ENCODE results near the gene APEH. TPM values are rescaled to one million over a fixed set of nuclear protein-coding genes. Genes with fewer than 3 reads are reported as not detected.
A peak's percentile ranks its signal among the peaks of the same experiment; 100 is the strongest.
"Not testable (repeated sequence)": the region's sequence is repeated elsewhere in the genome, so short reads cannot be mapped to it uniquely, and the experiment has no call there.

Gene APEH
- total RNA-seq, 3 donors from 2014 or later (not counting 1 experiment from before 2014, with no cell fraction given), result 62.8 to 95.7 (median 77.5) TPM

- intact Hi-C loops (cut with micrococcal nuclease); ATAC-seq; DNase-seq; H3K27me3 ChIP-seq (ENCODE audit: control insufficient read depth, insufficient read depth, low read length); H3K9me3 Mint-ChIP-seq; H3K27me3 Mint-ChIP-seq (ENCODE audit: low read depth in 2 of 2); H3K27ac ChIP-seq (ENCODE audit: low read length); H3K4me3 ChIP-seq (ENCODE audit: low read length); H3K36me3 Mint-ChIP-seq; H3K27ac Mint-ChIP-seq; H3K9me3 ChIP-seq (ENCODE audit: control insufficient read depth, insufficient read depth, low read length): not testable (repeated sequence)
- H3K36me3 ChIP-seq (ENCODE audit: control insufficient read depth, insufficient read depth, low read length), result peaks cover 34% of the 10 kb centered on the region
- peaks cover 30% of the 10 kb centered on the region for H3K4me1 ChIP-seq (ENCODE audit: control insufficient read depth, insufficient read depth, low read length)
- H3K4me1 Mint-ChIP-seq, result peaks cover 19 to 24% of the 10 kb centered on the region in 2 donors
- 97% methylated on average over 2 of the region's 10 CpGs for WGBS (ENCODE audit: insufficient coverage)
- peak overlapping the region; percentile 9 for H3K4me3 Mint-ChIP-seq
Measured at GRCh38 chr3:49685103-49685502, 11.0 kb downstream of the APEH start.

- H3K27me3 ChIP-seq (ENCODE audit: control insufficient read depth, insufficient read depth, low read length); DNase-seq; H3K9me3 Mint-ChIP-seq; H3K27me3 Mint-ChIP-seq (ENCODE audit: low read depth in 2 of 2); H3K36me3 Mint-ChIP-seq; H3K9me3 ChIP-seq (ENCODE audit: control insufficient read depth, insufficient read depth, low read length); H3K4me3 ChIP-seq (ENCODE audit: low read length); intact Hi-C loops (cut with micrococcal nuclease); H3K27ac ChIP-seq (ENCODE audit: low read length); H3K27ac Mint-ChIP-seq: not testable (repeated sequence)
- Mint-ChIP-seq H3K4me3 (peak overlapping the region; percentile 35), H3K4me1 (peaks cover 22 to 26% of the 10 kb centered on the region in 2 donors)
- ATAC-seq, result peak in 1 of 3 donors; percentile 7
- H3K36me3 ChIP-seq (ENCODE audit: control insufficient read depth, insufficient read depth, low read length), result peaks cover 26% of the 10 kb centered on the region
- 31% methylated on average over 33 of the region's 36 CpGs for WGBS (ENCODE audit: insufficient coverage)
- peaks cover 38% of the 10 kb centered on the region for H3K4me1 ChIP-seq (ENCODE audit: control insufficient read depth, insufficient read depth, low read length)
Measured at GRCh38 chr3:49685846-49686245, 11.7 kb downstream of the APEH start.

GRCh38 chr3:49686346-49686745, 12.2 kb downstream of the APEH start:
- Histone ChIP-seq H3K36me3 (ENCODE audit: control insufficient read depth, insufficient read depth, low read length) (peaks cover 22% of the 10 kb centered on the region), H3K4me3 (ENCODE audit: low read length) (peak overlapping the region; percentile 31), H3K4me1 (ENCODE audit: control insufficient read depth, insufficient read depth, low read length) (peaks cover 41% of the 10 kb centered on the region)
- 3% methylated on average over 19 of the region's 29 CpGs for WGBS (ENCODE audit: insufficient coverage)
- H3K27ac ChIP-seq (ENCODE audit: low read length); H3K9me3 Mint-ChIP-seq; intact Hi-C loops (cut with micrococcal nuclease); H3K9me3 ChIP-seq (ENCODE audit: control insufficient read depth, insufficient read depth, low read length); H3K36me3 Mint-ChIP-seq; H3K27me3 Mint-ChIP-seq (ENCODE audit: low read depth in 2 of 2); H3K27ac Mint-ChIP-seq; H3K27me3 ChIP-seq (ENCODE audit: control insufficient read depth, insufficient read depth, low read length): not testable (repeated sequence)
- Mint-ChIP-seq H3K4me3 (peak overlapping the region; percentile 65), H3K4me1 (peaks cover 22 to 31% of the 10 kb centered on the region in 2 donors)
- peak in 2 of 3 donors; percentile 5 to 6 for ATAC-seq
- DNase-seq, result peak in 1 of 2 donors; percentile 42

GRCh38 chr3:49686769-49687423, 12.7 kb downstream of the APEH start:
- H3K27ac ChIP-seq (ENCODE audit: low read length); intact Hi-C loops (cut with micrococcal nuclease); H3K27me3 ChIP-seq (ENCODE audit: control insufficient read depth, insufficient read depth, low read length); H3K9me3 ChIP-seq (ENCODE audit: control insufficient read depth, insufficient read depth, low read length); H3K27ac Mint-ChIP-seq; H3K27me3 Mint-ChIP-seq (ENCODE audit: low read depth in 2 of 2); H3K9me3 Mint-ChIP-seq; H3K36me3 Mint-ChIP-seq: not testable (repeated sequence)
- Mint-ChIP-seq H3K4me3 (peak overlapping the region; percentile 50), H3K4me1 (peaks cover 22 to 35% of the 10 kb centered on the region in 2 donors)
- 21% methylated on average over 44 of the region's 44 CpGs for WGBS (ENCODE audit: insufficient coverage)
- peaks cover 44% of the 10 kb centered on the region for H3K4me1 ChIP-seq (ENCODE audit: control insufficient read depth, insufficient read depth, low read length)
- peaks cover 19% of the 10 kb centered on the region for H3K36me3 ChIP-seq (ENCODE audit: control insufficient read depth, insufficient read depth, low read length)
- H3K4me3 ChIP-seq (ENCODE audit: low read length), result peak overlapping the region; percentile 31
- ATAC-seq (peak; percentile 19 to 26 (median 23)), DNase-seq (peak in 1 of 2 donors; percentile 45)

GRCh38 chr3:49687424-49687795, 13.3 kb downstream of the APEH start:
- Mint-ChIP-seq H3K4me1 (peaks cover 23 to 37% of the 10 kb centered on the region in 2 donors), H3K4me3 (peak overlapping the region; percentile 50)
- H3K27ac ChIP-seq (ENCODE audit: low read length); H3K9me3 Mint-ChIP-seq; ATAC-seq; H3K27me3 Mint-ChIP-seq (ENCODE audit: low read depth in 2 of 2); intact Hi-C loops (cut with micrococcal nuclease); H3K36me3 Mint-ChIP-seq; H3K9me3 ChIP-seq (ENCODE audit: control insufficient read depth, insufficient read depth, low read length); DNase-seq; H3K27me3 ChIP-seq (ENCODE audit: control insufficient read depth, insufficient read depth, low read length); H3K27ac Mint-ChIP-seq; H3K4me3 ChIP-seq (ENCODE audit: low read length): not testable (repeated sequence)
- Histone ChIP-seq H3K4me1 (ENCODE audit: control insufficient read depth, insufficient read depth, low read length) (peaks cover 44% of the 10 kb centered on the region), H3K36me3 (ENCODE audit: control insufficient read depth, insufficient read depth, low read length) (peaks cover 14% of the 10 kb centered on the region)
- 94% methylated on average over 12 of the region's 12 CpGs for WGBS (ENCODE audit: insufficient coverage)

GRCh38 chr3:49688338-49689045, 14.3 kb downstream of the APEH start:
- Mint-ChIP-seq H3K27ac (peak overlapping the region; percentile 91 to 96), H3K4me1 (peaks cover 27 to 41% of the 10 kb centered on the region in 2 donors), H3K4me3 (peak overlapping the region; percentile 99)
- Histone ChIP-seq H3K4me1 (ENCODE audit: control insufficient read depth, insufficient read depth, low read length) (peaks cover 44% of the 10 kb centered on the region), H3K4me3 (ENCODE audit: low read length) (peak overlapping the region; percentile 86), H3K27ac (ENCODE audit: low read length) (peak overlapping the region; percentile 61)
- not testable (repeated sequence) for H3K9me3 Mint-ChIP-seq; H3K9me3 ChIP-seq (ENCODE audit: control insufficient read depth, insufficient read depth, low read length); H3K27me3 ChIP-seq (ENCODE audit: control insufficient read depth, insufficient read depth, low read length); H3K36me3 ChIP-seq (ENCODE audit: control insufficient read depth, insufficient read depth, low read length); H3K27me3 Mint-ChIP-seq (ENCODE audit: low read depth in 2 of 2); ATAC-seq; H3K36me3 Mint-ChIP-seq
- DNase-seq, result peak in 1 of 2 donors; percentile 42
- intact Hi-C loops (cut with micrococcal nuclease), result loop anchor here (2.0 kb wide), 1 partner anchor 30 kb away; the partner anchor contains the start of gene AMIGO3
- 98% methylated on average over 6 of the region's 7 CpGs for WGBS (ENCODE audit: insufficient coverage)

All from natural killer cell (primary cell).